EL (cell line): Measurements from ENCODE around the gene SLC22A16.
"Not testable (repeated sequence)": the region's sequence is repeated elsewhere in the genome, so short reads cannot be mapped to it uniquely, and the experiment has no call there.

Source experiments
- DNase-seq: peaks from one replicate; pipeline ENCODE4 v3.0.0-alpha.2; 2016

The SLC22A16 gene, protein sequence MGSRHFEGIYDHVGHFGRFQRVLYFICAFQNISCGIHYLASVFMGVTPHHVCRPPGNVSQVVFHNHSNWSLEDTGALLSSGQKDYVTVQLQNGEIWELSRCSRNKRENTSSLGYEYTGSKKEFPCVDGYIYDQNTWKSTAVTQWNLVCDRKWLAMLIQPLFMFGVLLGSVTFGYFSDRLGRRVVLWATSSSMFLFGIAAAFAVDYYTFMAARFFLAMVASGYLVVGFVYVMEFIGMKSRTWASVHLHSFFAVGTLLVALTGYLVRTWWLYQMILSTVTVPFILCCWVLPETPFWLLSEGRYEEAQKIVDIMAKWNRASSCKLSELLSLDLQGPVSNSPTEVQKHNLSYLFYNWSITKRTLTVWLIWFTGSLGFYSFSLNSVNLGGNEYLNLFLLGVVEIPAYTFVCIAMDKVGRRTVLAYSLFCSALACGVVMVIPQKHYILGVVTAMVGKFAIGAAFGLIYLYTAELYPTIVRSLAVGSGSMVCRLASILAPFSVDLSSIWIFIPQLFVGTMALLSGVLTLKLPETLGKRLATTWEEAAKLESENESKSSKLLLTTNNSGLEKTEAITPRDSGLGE

DNA sequence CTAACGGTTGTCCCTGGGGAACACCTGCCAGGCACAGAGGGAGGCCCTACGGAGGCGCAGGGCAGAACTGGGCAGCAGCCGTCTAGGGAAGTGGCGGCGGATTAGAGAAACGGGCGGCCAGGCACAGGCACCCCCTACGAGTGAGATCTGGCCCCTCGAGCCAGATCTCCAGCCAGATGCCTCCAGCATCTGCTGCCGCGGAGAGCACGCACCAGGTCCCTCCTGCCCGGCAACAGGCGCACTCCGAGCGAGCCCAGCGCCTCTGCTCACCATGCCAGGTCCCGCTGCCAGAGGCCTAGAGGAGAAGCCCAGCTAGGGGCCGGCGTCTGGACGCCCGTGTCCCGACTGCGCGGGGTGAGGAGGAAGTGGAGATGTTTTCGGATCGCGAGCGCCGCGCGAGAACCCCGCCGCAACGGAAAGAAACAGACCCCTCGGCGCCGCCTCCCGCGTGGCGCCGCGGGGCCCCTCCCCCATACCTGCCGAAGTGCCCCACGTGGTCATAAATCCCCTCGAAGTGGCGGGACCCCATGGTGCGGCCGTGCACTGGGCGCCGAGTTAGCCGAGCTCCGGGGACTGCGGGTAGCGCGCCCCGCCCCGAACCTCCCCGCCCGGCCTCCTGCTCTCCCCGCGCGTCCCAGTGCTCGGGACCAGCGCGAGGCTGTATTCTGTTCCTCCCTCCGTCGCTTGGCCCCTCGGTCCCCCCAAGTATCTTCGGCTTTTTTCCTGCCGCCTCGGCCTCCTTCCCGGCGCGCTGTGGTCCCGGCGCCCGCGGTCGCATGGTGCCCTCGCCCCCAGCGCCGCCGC lies at the start of gene SLC22A16:
TSS of gene SLC22A16 (minus strand) at position 568 of the 804 bp plus-strand sequence. CDS start at position 529, 39 bp downstream.
- DNase-seq = no peak

DNA sequence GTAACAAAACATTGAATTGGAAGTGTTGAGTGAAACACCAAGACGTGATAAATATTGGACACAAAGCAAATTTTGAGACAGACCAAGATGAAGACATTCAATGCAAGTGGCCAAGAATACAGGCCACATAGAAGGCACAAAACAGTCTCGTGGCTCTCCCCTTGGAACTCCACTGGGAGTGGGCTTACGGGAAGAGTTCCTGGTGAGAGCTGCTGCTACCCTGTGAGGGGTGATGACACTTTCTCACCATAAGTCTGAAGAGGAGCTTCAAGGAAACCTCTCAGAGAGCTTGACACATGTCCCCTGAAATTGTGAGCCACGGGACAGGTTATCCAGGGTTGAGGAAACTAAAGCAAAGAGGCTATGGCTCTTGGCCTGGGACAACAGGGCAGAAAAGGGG lies 48.6 kb upstream of the SLC22A16 start:
- DNase-seq = no peak

DNA sequence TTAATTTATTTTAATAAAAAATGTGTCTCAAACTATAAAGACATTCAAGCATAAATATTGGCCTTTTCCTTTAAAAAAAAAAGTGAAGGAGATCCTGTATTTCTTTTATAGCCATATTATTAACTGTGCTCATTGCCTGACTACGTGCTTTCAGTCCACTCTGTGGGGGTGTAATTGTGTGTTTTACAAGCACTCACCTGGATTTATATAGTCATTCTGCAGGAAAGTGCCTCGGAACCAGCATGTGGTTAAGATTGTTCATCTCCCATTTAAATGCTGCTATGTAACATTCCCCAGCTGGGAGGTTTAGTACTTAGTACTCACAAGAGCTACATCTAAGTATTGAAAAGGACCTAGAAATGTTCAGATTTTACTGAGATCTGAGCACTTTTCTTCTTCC lies 47.9 kb upstream of the SLC22A16 start:
- DNase-seq = no peak

DNA sequence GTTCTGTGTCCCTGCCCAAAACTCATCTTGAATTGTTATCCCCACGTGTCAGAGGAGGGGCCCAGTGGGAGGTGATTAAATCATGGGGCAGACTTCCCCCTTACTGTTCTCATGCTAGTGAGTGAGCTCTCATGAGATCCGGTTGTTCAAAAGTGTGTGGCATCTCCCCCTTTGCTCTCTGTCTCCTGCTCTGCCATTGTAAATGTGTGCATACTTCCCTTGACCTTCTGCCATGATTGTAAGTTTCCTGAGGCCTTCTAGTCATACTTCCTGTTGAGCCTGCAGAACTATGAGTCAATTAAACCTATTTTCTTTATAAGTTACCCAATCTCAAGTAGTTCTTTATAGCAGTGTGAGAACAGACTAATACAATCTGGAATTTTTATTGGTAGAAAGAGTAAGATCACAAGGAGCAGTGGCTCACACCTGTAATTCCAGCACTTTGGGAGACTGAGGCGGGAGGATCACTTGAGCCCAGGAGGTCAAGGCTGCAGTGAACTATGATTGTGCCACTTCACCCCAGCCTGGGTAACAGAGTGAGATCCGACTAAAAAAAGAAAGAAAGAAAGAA lies 47.1 kb upstream of the SLC22A16 start:
- no peak for DNase-seq

DNA sequence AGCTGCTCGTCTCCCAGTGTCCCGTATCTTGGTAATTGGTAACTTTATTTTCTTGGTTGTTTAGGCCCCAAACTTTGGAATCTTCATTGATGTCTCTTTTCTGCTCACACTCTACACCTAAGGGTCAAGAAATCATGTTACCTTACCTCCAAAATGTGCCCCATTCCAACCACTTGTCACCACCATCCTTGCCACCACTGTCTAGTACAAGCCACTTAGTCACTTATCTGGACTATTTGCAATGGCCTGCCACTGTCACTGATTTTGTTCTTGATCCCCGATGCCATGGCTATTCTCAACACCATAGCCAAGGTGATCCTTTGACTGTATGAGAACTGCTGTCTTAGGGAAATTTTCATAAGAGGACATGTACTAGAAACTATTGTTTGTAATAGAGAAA lies 46.0 kb upstream of the SLC22A16 start:
- no peak for DNase-seq

DNA sequence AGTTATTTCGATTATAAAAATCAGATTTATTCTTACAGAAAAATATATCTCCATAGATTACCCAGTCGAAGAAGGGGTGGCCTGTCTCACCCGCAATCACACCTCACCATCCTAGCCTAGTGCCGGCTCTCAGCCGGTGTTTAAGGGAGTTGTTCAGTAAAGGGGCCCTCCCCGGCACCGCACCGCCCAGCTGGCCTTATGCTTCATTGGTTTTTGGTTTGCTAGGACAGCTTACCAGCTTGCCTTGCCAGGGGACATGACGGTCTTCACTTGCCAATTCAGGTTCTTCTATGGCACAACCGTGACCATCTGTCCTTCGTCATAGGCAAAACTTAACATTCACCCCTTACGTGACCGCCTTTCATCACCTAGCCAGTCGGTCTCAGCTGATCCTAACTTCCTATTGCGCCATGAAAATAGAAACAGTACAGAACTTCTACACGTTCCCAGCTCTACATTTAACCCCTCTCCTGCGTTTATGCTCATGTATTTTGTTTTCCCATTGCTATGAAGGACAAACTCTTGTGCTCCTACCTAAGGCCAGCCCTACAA lies 44.7 kb upstream of the SLC22A16 start:
- no peak for DNase-seq

DNA sequence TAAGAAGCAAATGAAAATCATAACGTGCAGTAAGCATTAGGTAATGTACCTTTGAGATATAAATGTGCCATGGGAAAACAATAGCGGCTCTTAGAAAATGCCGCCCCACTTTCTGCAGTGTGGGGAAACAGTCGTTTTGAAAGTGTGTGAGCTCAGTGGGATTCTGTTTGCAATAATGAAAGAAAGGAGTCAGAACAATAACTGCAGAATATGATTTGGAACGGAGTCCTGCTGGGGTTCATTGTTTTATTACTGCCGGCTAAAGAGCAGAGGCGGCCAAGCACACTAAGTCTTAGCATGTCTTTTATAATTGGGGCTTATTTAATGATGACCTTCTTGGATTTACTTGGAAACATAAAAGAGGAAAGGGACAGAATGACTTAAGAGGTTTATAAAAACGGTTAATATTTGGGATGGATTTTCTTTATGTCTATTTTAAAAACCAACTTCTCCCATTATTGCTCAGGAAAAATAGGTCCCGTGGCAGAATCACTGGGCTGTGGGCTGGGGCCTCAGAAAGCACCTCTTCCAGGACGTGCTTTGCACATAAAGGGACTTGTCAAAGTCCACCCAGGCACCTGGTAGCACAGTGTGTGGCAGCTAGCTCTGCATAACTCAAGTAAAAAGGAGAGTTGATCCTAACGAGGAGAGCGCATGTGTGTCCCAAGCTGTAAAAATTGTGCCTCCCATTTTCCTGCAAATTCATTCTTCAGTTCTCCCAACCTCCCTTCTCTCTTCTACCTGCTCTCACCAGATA lies 44.0 kb upstream of the SLC22A16 start:
- DNase-seq = no peak

DNA sequence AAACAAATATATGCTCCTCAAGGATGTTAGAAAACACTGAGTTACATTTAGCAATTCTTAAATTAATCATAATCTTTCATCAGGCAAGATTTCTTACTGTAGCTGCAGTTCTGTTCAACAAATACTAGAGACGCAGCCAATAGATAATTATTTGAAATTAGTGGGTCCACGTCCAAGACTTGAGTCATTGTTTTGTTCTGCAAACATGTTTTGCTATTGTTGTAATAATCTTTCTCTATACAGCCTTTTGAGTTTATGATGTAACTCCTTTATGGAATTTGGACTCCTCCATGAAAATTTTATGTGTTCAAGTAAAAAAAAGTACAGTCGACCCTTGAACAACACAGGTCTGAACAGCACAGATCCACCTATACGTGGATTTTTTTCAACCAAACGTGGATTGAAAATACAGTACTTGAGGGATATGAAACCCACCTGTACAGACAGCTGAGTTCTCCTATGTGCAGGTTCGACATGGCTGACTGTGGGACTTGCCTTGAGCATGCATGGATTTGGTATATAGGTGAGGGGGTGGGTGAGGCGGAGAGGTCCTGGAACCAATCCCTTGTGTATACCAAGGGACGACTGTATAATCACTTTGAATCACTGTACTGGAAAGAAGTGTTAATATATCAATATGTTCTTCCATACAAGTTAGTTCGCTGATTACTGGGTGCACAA lies 41.3 kb upstream of the SLC22A16 start:
- DNase-seq = no peak

DNA sequence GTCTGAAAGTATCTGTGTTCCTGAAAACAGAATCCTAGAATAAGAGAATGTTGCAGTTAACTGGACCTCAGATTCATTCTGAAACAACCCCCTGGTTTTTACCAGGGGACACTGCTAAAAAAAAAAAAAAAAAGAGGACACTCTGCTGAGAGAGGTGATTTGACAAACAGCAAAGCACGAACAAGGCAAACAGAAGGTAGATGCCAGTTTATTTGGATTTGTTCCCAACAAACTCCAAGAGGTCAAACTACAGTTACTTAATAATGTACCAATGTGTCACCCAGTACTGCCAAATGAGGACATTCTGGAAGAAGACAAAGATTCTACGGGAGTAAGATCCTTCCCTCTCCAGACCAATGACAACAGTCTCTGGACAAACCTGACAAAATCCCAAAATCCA lies 40.6 kb upstream of the SLC22A16 start:
- DNase-seq = no peak

DNA sequence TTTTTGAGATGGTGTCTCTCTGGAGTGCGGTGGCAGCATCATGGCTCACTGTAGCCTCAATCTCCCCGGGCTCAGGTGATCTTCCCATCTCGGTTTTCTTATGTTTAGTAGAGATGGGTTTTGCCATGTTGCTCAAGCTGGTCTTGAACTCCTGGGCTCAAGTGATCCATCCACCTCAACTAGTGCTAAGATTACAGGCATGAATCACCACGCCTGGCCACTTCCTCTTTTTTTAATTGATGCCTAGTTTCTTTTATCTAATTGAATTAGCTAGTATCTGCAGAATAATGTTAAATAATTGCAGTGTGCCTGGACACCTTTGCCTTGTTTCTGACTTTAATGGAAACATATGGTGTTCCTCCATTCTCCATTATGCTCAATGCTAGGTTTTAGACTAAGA lies 38.4 kb upstream of the SLC22A16 start:
- no peak for DNase-seq

DNA sequence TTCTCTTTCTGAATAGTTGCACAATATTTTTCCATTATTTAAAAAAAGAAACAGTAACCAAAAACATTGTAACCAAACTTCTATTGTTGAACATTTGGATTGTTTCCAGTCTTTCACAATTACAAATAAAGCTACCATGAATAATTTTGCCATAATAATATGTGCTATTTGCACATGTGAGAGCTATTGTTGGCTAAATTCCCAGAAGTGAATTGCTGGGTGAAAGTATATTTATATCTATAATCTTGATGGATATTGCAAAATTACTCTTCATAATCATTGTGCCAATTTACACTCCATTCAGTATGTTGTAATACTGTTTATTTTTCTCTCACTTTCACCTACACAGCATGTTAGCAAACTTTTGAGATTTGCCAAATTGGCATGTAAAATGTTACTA lies 36.6 kb upstream of the SLC22A16 start:
- no peak for DNase-seq

DNA sequence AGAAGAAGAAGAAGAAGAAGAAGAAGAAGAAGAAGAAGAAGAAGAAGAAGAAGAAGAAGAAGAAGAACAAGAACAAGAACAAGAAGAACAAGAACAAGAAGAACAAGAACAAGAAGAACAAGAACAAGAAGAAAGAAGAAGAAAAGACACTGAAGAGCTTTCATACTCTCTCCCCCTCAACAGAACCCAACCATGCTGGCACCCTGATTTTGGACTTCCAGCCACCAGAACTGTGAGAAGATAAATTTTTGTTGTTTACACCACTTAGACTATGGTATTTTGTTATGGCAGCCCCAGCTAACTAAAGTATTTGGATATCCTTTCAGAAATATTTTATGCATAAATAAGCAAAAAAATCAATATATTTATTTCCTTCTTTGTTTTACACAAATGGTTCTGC lies 36.1 kb upstream of the SLC22A16 start:
- not testable (repeated sequence) for DNase-seq

DNA sequence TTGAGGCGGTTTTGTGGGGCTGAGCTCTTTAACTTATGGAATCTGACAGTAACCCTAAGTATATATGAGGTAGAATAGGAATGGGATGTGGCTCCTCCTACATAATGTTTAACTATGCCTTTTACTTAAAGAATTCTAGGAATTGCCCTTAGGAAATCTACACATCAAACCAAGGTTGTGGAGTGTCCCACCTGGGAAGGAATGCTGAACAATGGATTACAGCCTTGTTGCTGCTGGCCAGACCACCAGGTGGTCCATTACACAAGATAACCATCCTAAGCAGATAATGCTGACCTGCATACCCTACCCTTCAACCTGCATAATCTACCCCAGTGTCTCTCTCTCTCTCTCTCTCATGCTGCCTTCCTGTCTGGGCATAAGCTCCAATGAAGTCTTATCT lies 35.0 kb upstream of the SLC22A16 start:
- DNase-seq = no peak

DNA sequence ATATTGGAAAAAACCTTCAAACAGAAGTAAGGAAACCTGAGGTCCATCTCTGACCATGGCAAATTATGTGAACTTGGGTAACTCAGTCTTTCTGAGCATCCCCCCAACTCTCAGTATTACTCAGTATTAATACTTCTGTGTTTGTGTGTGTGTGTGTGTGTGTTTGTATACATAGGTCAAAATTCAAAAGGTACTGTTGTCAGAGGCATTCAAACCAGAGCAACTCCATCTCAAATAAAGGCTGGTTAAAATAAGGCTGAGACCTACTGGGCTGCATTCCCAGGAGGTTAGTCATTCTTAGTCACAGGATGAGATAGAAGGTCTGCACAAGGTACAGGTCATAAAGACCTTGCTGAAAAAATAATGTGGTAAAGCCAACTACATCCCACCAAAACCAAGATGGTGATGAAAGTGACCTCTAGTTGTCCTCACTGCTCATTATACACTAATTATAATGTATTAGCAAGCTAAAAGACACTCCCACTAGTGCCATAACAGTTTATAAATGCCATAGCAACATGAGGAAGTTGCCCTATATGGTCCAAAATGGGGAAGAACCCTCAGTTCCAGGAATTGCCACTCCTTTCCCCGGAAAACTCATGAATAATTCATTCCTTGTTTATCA lies 33.3 kb upstream of the SLC22A16 start:
- DNase-seq = peak; percentile 91

DNA sequence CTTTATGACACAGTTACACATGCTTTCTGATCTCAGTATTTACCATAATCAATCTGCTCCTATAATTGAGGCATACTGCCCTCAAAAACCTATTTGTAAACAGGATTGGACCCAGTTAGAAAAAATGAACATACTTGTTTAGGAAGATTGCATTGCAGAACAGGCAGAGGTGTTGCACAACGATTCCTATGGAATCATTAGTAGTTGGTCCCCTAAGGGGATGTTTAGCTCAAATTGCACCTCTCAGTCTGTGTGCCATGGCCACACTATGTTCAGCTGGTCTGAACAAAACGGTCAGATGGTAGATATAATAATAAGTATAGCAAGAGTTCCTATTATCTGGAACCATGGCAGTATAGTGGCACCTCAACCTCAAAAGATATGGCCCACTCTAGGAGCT lies 28.5 kb upstream of the SLC22A16 start:
- not testable (repeated sequence) for DNase-seq

DNA sequence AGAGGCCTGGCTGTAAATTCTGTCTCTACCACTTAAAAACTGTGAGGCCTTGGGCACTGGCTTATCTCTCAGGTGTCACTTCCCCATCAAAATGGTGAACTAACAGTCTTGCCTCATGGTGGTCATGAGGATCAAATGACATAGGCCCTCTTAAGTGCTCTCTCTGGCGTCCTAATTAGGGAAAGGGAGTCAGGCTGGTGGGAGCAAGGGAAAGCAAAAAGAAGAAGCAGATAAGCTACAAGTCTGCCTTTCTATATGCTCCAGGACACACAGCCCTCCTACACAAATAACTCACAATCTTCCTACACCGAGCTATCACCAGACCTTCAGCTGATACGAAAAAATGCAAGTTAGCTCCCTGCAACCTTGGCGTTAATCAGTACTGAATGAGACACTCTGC lies 19.5 kb upstream of the SLC22A16 start:
- DNase-seq = no peak

DNA sequence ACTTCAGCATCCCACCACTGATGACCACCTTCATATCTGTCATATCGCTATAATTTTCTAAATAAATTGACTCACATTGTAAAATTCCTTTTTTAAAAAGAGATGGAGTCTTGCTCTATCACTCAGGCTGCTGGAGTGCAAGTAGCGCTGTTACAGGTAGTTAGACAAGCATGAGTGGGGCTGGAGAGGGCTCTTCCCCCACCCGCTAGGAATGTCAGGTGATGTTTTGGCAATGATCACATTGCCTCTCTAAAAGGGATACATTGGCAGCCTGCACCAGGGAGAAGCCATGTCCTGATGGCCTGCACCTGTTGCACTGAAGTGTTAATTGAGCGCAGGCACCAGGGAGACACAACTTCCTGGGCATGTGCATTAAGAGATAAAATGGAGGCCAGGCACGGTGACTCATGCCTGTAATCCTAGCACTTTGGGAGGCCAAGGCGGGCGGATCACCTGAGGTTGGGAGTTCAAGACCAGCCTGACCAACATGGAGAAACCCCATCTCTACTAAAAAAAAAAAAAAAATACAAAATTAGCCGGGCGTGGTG lies 16.9 kb upstream of the SLC22A16 start:
- no peak for DNase-seq

DNA sequence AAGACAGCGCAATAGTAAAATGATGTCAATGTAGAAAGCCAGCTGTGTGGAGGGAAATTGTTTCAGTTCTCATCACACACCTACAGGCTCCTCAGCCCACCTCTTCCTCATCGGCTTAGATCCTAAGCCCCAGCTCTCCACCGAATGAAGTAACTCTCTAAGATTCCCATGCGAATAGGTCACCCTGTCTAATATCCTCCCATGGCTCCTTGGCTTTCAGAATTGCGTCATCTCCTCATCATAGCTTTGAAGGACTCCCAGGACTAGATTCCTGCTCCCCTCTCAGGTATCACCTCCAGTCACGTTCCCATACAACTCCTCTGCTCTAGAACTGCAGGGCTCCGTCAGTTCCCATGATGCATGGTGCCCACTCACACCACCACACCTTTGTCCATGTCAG lies 16.2 kb upstream of the SLC22A16 start:
- DNase-seq = no peak

DNA sequence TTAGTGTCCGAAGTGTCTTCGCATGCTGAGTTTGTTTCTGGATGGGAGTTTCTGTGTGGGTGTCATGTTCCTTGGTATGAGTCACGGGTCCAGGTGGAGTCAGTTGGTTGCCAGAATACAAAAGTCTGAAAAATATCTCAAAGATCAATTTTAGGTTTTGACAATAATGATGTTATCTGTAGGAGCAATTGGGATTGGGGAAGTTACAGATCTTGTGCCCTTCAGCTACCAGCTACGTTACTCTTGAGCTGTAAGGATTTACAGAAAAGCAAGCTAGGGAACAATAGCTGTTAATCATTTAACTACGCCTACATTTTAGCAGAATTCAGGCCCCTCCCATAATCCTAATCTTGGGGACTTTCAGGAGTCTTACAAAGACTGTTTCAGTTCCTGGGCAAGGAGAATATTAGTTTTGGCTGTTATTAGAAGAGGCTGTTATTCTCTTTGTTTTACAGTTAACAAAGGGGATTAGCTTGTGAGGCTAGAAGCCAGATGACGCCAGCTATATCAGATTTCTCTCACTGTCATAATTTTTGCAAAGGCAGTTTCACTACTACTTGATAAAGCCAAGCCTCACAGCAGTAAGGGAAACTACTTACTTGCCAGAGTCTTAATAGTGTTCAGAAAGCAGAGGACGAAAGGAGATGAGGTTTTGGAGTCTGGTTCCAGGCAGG lies 15.4 kb upstream of the SLC22A16 start:
- DNase-seq = no peak

DNA sequence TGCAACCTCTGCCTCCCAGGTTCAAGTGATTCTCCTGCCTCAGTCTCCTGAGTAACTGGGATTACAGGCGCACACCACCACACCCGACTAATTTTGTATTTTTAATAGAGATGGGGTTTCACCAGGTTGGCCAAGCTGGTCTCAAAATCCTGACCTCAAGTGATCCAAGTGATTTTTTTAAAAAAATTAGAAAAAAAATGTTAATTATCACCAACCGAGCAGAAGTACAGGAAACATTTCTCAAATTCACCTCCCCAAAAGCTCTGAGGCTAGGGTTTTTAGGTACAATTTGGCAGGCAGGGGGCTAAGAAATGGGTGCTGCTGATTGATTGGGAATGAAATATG lies 14.9 kb upstream of the SLC22A16 start:
- DNase-seq = no peak

DNA sequence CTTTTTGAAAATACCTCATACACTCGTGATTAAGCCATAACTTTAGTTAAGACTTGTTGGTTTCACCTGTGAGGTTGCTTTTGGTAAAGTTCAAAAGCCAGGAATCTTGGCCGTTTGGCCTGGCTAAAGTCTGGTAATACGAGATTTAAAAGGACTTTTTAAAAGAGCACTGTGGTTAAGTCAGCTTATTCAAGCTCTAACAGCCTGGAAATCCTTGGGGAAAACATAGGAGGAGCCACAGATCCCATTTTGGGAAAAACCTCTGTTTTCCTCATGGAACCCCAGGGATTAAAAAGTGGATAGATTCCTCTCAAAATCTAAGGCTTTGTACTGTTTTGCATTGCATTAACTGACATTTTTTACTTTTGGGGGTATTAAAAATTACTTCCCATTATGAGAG lies 13.7 kb upstream of the SLC22A16 start:
- DNase-seq = no peak
